ENCODE data around the gene NPEPL1.

The NPEPL1 gene

DNA sequence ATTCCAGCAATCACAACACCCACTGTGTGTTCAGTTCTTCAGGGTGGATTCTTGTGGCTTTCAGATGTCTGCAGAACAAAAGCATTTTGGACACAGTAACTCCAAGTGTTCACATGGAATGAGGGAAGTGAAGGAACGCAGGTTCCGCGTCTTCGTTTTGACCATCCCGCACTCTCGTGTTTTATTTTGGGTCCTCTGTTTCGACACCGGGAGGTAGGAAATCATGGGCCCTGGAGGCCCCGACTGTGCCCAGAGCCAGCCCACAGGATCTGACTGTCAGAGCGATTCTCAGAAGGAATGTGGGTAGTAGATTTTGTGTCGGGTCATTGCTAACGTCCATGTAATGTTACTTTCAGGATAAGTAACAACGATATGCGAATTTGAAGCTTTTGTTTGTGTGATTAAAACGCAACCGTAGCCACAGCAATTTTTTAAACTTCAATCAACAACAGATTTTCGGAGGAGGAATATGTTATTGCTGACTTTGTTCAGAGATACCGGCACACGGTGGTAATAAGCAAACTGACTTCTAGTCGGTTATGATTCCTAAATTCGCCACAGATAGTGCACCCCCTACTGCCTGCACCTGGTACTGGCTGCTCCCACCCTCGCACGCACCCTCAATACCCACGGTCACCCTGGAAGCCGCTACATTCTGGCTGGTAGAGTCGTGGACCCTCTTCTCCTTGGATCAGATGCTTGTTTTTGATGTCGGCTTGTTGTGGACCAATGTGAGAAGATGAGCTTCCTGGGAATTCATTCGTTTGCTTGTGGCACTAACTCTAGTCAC is 10.5 kb downstream of the NPEPL1 start:
- DNase-seq = no peak

DNA sequence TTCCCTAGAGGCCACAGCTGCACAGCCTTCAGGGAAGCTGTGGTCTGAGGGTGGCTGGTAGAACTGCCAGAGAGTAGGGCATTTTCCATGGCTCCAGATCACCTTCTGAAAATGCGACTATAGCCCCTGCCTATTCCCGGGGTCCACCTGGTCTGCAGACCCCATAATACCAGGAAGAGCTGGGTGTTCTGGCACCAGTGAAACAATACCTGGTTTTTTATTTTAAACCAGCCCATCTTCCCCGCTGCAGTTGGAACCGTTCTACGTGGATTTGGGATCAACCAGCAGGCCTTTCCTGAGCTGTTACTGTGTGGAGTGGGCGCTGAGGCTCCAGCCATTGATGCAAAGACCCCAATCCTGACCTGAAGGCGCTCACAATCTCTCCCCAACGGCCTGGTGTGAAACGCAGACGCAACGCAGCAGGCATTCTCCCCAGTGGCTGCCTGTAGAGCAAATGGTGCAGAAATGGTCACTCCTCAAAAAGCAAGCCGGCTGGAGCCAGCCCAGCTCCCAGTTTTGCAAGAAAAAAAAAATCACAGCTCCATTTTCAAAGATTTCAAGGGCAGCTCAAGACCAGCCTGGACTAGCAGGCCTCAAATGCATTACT is 11.3 kb downstream of the NPEPL1 start:
- no peak for DNase-seq

DNA sequence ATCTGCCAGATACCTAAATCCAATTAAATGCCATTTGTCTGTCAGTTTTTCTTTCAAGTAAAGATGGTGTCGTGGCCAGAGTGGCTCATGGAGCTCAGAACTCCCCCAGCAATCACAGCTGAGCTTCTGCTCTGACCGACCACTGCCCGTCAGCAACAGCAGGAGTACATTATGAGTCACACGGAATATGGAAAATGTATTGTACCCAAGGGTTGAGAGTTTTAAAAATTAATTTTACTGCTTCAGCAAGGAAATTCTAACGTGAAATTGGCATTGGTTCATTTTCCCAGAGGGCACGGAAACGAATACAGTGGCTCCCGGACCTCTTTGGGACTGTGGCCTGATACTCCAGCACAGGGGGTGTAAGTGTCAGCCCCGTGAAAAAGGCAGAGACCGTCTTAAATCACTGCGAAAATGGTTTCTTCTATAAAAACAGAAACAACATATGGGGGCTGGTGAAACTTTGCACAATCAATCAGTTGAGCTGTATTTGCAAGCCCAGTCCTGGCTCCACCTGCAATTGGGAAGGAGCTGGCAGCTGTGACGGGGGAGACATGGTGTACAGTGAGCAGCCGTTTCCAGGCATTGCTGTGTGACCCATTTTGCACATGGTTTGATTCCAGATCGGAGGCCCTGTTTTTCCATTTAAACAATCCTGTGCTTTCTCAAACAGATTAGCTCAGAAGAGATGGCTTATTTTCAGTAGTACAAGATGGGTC is 12.8 kb downstream of the NPEPL1 start:
- DNase-seq = no peak

DNA sequence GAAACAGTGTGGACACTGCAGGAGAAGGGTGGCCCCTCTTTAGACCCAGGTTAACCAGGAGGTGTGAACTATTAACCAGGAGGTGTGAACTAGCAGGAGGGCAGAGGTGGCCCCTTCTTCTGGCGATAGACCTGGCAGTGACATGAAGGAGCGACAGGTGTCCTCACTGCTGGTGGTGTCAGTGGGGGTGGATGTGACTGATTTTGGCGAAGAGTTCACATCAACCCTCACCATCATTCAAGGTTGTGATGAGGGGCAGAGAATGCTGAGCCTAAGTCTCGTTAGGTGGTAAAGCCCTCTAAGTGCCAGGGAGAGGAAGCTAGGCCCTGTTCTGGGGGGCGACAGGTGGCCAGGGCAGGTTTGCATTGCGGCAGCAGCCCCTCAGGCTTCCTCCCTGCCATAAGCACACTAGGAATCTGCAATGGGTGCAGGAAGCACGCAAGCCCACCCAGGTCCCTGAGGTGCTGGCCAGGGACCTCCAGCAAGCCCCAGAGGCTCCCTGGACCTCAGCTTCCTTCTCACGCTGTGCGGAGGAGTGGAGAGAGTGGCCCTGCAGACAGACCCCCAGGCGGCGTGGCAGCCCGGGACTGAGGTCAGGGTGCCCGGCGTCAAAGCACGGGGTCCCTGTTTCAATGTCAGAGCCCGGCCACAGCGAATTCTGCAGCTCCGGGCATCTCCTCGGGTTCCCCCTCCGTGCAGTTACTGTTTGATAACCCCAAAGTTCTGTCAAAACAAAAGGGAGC is 13.7 kb downstream of the NPEPL1 start:
- no peak for DNase-seq

DNA sequence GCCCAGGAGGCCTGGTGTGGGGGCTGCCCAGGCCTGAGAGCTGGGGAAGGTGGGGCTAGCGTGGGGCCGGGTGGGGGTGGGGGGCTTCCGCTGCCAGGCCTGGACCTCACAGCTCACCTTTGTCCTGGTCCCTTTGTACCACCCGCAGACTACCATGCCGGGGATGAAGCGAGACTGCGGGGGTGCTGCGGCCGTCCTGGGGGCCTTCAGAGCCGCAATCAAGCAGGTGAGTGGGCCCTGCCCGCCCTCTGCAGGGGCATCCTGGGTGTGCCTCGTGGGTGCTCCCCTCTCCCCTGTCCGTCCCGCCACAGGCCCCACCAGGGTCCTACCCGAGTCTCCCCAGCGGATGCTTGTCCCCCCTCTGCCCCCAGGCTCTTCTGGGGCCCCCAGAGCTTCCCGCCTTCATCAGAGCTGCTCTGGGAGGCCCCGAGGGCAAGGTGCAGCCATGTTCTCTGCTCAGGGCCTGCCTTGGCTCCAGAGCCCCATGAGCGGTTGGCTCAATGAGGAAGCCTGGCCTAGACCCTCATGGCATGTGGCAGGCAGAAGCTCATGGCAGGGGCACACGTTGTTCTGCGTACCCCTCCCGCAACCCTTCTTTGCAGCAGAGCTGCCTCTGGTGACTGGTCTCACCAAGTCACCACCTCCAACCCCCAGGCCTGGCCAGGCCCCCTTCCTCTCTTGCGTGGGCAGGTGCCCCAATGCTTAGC is 14.5 kb downstream of the NPEPL1 start:
- no peak for DNase-seq

DNA sequence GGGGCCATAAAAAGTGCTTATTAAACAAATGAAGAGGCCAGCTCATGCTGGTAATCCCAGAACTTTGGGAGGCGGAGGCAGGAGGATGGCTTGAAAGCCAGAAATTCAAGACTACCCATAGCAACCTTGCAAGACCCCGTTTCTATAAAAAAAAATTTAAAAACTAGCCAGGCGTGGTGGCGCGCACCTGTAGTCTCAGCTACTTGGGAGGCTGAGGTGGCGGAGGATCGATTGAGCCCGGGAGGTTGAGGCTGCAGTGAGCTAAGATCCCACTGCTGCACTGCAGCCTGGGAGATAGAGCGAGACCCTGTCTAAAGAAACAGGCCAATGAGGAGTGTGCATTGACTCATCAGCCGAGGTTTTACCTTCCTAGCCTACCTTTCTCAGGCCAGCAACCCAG is 15.2 kb downstream of the NPEPL1 start:
- DNase-seq = no peak

DNA sequence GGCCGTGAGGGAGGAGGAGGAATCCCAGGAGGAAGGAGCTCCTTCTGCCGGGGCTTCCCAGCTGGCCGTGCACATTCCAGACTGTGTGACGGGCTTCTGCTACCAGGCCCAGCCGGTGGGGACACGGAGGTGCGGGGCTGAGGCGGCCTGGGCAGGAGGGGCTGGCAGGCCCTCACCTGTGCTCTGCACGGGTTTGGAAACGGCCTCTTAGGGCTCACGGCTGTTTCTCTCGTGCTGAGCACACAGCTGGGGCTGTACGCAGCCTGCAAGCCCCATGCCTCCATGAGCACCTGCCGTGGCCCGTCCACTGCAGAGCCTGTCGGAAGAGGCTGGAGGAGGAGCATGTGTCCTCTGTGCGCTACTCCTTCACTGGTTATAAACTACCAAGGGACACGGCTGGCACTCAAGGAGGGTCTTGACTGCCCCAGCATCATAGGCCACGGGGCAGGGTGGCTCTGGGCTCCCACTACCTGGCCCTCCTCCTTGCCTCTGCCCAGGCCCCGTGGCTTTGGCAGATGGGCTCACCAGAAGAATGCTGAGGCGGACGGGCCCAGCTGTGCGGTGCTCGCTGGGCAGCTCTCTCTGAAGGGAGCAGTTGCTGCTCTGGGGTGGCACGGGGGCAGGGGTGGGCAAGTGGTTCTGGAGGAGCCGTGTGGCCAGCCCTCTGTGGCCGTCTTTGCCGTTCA is 15.8 kb downstream of the NPEPL1 start:
- no peak for DNase-seq

DNA sequence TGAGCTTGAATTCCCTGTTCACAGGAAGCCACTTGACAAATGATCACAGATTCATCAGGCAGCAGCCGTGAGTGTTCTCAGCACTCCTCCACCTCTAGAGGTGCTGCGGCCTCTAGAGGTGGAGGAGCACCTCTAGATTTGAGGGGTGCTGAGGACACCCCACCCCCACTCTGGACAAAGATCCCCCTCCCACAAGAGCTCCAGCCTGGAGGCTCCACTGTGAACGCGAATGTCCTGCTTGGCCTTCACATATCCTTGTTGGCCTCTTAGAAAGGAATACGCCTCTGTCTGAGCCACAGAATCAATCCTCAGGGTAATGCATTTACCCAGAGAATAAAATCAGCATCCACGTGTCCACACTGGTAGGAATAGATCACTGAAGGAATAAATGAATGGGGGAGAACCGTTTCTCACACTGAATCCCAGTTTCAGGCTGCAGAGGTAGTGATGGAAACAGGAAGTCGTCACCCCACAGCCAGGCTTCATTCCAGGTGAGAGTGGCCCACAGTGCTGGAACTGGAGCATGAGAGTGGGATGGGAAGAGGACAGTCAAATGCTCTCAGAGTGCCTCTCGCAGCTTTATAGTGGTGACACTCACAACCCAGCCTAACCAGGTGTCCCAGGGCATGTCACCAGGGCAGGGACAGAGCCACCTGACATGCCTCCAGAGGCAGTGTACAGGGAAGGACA is 16.6 kb downstream of the NPEPL1 start:
- DNase-seq = no peak

DNA sequence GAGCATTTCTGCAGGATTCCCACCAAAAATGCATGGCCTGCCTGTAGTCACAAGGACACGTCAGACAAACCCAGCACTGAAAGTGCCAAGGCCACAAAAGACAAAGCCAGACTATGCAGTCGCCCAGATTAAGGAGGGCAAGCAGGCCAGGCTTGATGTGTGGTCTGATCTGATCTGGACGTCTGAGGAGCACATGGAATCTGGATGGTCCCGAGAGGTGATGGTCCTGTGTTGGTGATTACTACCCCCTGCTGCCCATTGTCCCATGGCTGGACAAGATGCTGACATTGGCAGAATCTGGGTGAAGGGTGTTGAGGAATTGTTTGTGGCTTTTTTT is 17.1 kb downstream of the NPEPL1 start:
- no peak for DNase-seq

DNA sequence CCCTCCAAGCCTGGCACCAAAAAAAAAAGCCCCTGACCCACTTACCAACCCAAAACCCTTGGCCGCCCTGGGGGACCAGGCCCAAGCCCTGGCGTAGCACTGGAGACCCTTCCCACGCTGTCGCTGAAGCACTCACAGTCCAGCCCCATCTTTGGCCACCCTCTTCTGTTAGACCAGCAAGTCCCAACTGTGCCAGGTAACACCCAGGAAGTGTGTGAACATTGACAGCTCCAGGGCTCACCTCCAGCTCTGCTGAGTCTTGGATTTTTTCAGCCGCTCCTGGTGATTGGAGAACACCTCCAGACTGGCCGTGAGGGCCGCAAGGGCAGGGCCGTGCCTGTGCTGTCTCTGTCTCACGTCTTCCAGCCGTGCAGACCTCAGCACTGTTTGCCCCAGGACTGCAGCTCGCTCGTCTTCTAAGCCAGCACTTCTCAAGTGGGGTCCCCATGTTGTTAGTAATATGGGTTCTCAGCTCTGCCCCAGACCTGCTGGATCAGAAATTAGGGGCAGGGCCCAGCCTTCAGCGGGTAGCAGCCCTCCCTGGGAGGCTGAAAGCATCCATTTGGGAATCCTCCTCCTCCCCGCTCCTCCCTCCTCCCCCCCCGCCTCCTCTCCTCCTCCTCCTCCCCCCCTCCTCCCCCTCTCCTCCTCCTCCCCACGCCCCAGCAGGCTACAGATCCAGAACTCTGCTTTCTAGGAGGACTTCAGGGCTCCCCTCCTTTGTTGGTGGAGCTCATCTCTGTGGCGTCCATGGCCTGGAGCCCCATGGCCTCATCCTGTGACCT is 18.1 kb downstream of the NPEPL1 start:
- no peak for DNase-seq

DNA sequence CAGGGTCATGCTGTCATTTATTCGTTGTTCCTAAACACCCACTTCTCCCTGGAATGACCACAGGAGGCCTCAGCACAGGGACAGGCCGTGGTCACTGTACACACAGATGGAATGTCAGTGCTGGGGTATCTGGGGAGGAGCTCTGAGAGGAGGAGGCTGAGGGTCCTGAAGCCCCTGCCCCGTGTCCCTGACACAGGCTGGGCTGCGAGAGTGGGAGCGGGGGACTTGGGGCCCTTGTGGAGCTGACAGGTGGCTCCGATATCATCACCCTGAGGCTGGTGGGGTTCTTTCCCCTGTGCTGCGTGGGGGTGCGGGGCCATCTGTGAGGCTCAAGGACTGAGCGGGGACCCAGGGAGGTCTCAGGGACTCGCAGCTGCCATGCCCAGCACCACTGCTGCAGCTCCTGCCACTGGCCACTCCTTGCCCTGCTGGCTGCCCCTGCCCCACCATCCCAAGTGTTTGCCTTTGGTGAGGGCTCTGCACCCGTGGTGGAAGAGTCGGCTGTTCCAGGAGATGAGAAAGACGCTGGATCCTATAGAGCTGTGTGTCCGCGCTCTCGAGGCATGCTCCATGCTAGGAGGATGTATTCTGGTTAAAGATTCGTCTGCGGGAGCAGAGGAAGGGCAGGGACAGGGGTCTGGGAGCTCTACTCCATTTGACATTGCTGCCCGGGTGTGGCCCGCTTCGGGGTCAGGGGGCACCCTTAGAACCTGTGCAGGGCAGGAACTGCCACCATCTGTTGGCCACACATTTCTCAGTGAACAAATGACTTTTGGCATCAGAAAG is 18.9 kb downstream of the NPEPL1 start:
- no peak for DNase-seq

DNA sequence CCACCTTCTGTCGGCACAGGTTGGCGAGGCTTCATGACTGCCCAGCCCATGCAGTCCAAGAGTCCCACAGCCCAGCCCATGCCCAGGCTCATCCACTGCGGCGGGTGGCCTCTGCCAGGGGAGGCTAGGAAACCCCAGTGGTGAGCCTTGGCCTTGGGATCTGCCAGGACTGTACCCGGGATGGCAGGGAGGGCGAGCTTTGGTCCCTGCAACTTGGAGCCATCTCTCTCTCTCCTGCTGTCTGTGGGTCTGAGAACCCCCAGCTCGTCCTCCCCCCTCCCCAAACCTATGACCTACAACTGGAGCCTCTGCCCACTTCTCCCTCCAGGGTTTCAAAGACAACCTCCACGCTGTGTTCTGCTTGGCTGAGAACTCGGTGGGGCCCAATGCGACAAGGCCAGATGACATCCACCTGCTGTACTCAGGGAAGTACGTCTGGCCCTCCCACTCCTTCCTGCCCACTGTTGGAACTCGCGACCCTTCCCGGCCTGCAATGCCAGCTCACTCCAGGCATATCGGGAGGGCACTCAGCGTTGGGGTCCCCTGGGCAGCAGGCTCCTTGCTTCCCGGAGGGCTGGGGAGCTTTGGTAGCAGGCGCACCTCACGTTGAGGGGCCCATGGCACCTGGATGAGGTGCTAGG is 19.7 kb downstream of the NPEPL1 start:
- no peak for DNase-seq

DNA sequence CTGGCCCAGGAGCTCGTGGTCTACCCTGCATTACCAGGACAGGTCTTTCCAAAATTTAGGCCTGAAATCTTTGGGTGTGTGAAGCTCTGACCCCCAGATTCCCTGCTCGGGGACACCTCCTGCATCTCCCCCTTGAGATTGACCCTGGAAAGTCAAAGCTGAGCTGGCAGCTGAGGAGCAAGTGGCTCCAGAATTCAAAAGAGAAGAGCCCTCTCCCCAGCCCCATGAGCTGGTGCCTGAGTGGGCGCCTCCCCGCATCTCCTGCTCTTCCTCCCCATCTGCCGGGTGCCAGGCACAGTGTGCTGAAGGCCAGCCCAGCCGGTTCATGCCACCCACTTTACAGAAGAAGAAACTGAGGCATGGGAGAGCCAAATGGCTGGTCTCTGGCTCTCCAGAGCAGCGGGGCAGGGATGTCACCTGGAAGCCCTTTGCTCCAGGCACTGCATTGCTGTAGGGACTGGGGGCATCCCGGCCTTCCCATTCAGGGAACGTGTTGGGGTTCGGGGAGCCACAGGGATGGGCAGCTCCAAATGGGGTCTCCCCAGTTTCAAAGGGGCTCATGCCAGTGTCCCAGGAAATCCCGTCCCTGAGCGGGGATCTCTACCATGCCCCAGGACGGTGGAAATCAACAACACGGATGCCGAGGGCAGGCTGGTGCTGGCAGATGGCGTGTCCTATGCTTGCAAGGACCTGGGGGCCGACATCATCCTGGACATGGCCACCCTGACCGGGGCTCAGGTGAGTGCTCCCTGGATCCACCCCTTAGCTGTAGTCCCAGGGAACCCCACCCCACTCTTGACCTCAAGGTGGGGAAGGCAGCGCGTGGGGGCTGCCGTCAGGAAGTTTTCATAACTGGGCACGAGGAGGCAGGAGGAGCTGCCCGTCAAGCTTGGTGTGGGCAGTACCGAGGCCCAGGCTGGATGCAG is 20.5 kb downstream of the NPEPL1 start:
- DNase-seq = no peak

DNA sequence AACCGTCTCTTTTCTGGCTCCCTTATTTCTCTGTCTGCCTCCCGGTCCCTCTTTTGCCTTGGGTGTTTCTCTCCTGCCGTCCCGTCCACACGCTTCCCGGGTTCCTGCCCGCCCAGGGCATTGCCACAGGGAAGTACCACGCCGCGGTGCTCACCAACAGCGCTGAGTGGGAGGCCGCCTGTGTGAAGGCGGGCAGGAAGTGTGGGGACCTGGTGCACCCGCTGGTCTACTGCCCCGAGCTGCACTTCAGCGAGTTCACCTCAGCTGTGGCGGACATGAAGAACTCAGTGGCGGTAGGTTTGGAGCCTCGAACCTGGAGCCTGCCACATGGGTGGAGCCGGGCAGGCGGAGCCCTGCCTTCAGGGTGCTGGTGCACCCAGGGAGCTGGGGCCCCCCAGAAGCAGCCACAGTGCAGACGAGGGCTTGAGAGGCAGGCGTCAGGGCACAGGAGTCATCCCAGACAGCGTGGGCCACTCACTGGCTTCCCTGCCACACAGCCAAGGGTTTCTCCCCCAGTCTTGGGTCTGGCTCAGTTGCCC is 21.3 kb downstream of the NPEPL1 start:
- no peak for DNase-seq

DNA sequence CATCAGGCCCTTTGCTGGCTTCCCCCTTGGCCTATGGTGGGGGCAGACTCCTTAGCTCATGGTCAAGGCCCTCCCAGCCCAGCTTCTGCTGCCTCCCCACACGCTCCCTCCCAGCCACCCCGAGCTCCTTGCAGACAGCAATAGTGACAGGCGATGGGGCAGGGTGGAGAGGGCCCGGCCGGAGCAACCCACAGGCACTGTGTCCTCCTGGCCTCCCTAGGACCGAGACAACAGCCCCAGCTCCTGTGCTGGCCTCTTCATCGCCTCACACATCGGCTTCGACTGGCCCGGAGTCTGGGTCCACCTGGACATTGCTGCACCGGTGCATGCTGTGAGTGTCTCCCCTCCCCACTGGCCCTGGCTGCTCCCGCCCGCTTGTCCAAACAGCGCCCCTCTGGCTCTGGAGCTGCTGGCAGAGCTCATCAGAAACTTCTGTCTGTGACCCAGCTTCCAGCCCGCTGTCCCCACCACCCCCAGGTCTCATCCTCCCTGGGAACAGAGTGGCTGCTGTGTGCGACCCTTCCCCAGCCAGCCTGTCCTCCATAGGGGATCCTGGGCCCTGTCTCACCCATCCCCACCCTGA is 21.8 kb downstream of the NPEPL1 start:
- no peak for DNase-seq

DNA sequence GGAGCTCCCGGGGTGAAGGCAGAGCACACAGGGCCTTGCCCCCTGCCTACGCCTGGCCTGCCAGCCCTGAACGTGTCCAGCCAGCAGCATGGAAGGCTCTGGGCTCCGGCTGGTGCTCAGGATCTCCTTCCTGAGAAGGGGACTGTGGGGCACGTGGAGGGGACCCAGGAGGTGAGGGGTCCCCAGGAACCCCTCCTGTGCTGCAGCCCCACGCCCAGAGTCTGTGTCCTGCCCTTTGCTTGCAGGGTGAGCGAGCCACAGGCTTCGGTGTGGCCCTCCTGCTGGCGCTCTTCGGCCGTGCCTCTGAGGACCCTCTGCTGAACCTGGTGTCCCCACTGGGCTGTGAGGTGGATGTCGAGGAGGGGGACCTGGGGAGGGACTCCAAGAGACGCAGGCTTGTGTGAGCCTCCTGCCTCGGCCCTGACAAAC is 22.3 kb downstream of the NPEPL1 start:
- no peak for DNase-seq

DNA sequence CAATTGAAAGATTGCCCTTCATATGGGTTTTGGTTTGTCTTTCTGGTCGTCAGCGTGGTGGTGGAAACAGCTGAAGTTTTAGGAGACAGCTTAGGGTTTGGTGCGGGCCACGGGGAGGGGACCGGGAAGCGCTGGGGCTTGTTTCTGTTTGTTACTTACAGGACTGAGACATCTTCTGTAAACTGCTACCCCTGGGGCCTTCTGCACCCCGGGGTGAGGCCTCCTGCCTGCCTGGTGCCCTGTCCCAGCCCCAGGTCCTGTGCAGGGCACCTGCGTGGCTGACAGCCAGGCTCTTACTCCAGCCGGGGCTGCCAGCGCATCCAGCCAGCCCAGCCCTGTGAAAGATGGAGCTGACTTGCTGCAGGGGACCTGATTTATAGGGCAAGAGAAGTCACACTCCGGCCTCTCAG is 22.8 kb downstream of the NPEPL1 start:
- no peak for DNase-seq

Data from fibroblast of skin of right quadriceps (primary cell).